ENCODE data around the gene HOXB7.

Gene HOXB7

GRCh38 chr17:48589060-48589830 lies 21.6 kb downstream of the HOXB7 start:
- H4K20me1 ChIP-seq (ENCODE audit: insufficient read depth): no peaks in the 10 kb centered on the region
- H3K9ac ChIP-seq: no peak overlapping the region
- H3K27me3 ChIP-seq (ENCODE audit: insufficient read depth, low read depth): peaks cover 6% of the 10 kb centered on the region
- no peak for TF ChIP-seq CTCF (conservative IDR thresholded peaks at IDR 0.05; ENCODE audit: low read depth, low read length)
- no peak overlapping the region for H3K4me3 ChIP-seq (IDR thresholded peaks at IDR 0.05; ENCODE audit: insufficient read depth, low read depth, low read length)
- peaks cover 3% of the 10 kb centered on the region for H3K4me1 ChIP-seq (ENCODE audit: low read depth, poor library complexity, severe bottlenecking)
- H3K4me2 ChIP-seq: no peak overlapping the region
- no peaks in the 10 kb centered on the region for H3K79me2 ChIP-seq (ENCODE audit: insufficient read depth, low read depth)
- H3K27ac ChIP-seq: no peak overlapping the region
- no peaks in the 10 kb centered on the region for H3K36me3 ChIP-seq (ENCODE audit: insufficient read depth)
- H2AFZ ChIP-seq (ENCODE audit: low read depth): no peak overlapping the region

- Histone ChIP-seq H4K20me1 (ENCODE audit: insufficient read depth) (no peaks in the 10 kb centered on the region), H3K27ac (no peak overlapping the region), H3K9ac (no peak overlapping the region), H3K36me3 (ENCODE audit: insufficient read depth) (no peaks in the 10 kb centered on the region), H3K27me3 (ENCODE audit: insufficient read depth, low read depth) (peaks cover 6% of the 10 kb centered on the region), H3K4me2 (no peak overlapping the region), H2AFZ (ENCODE audit: low read depth) (no peak overlapping the region), H3K4me1 (ENCODE audit: low read depth, poor library complexity, severe bottlenecking) (no peaks in the 10 kb centered on the region), H3K4me3 (IDR thresholded peaks at IDR 0.05; ENCODE audit: insufficient read depth, low read depth, low read length) (no peak overlapping the region), H3K79me2 (ENCODE audit: insufficient read depth, low read depth) (no peaks in the 10 kb centered on the region)
- no peak for TF ChIP-seq CTCF (conservative IDR thresholded peaks at IDR 0.05; ENCODE audit: low read depth, low read length)
Observed at GRCh38 chr17:48588528-48588927, 22.3 kb downstream of the HOXB7 start.

- H3K79me2 ChIP-seq (ENCODE audit: insufficient read depth, low read depth): no peaks in the 10 kb centered on the region
- no peak overlapping the region for H3K9ac ChIP-seq
- TF ChIP-seq CTCF (conservative IDR thresholded peaks at IDR 0.05; ENCODE audit: low read depth, low read length): no peak
- no peak overlapping the region for H3K27ac ChIP-seq
- H3K27me3 ChIP-seq (ENCODE audit: insufficient read depth, low read depth): peaks cover 6% of the 10 kb centered on the region
- no peak overlapping the region for H3K4me2 ChIP-seq
- no peaks in the 10 kb centered on the region for H3K36me3 ChIP-seq (ENCODE audit: insufficient read depth)
- no peaks in the 10 kb centered on the region for H3K4me1 ChIP-seq (ENCODE audit: low read depth, poor library complexity, severe bottlenecking)
- no peaks in the 10 kb centered on the region for H4K20me1 ChIP-seq (ENCODE audit: insufficient read depth)
- no peak overlapping the region for H2AFZ ChIP-seq (ENCODE audit: low read depth)
- no peak overlapping the region for H3K4me3 ChIP-seq (IDR thresholded peaks at IDR 0.05; ENCODE audit: insufficient read depth, low read depth, low read length)
Observed at GRCh38 chr17:48588074-48588415, 22.8 kb downstream of the HOXB7 start.

- Histone ChIP-seq H3K4me1 (ENCODE audit: low read depth, poor library complexity, severe bottlenecking) (no peaks in the 10 kb centered on the region), H3K4me3 (IDR thresholded peaks at IDR 0.05; ENCODE audit: insufficient read depth, low read depth, low read length) (no peak overlapping the region), H3K36me3 (ENCODE audit: insufficient read depth) (no peaks in the 10 kb centered on the region), H2AFZ (ENCODE audit: low read depth) (no peak overlapping the region), H3K9ac (no peak overlapping the region), H3K27me3 (ENCODE audit: insufficient read depth, low read depth) (peaks cover 3% of the 10 kb centered on the region; the same call in 1 of the 2 replicates), H3K79me2 (ENCODE audit: insufficient read depth, low read depth) (no peaks in the 10 kb centered on the region), H4K20me1 (ENCODE audit: insufficient read depth) (no peaks in the 10 kb centered on the region), H3K4me2 (no peak overlapping the region), H3K27ac (no peak overlapping the region)
- TF ChIP-seq CTCF (conservative IDR thresholded peaks at IDR 0.05; ENCODE audit: low read depth, low read length): no peak
Observed at GRCh38 chr17:48587276-48588073, 23.3 kb downstream of the HOXB7 start.
